Measurements from ENCODE around the gene SMAD6. TPM values are rescaled to one million over a fixed set of nuclear protein-coding genes. Genes with fewer than 3 reads are reported as not detected.

SMAD6 gene
- total RNA-seq, 1 donor from 2014 or later = 14.1 TPM

DNA sequence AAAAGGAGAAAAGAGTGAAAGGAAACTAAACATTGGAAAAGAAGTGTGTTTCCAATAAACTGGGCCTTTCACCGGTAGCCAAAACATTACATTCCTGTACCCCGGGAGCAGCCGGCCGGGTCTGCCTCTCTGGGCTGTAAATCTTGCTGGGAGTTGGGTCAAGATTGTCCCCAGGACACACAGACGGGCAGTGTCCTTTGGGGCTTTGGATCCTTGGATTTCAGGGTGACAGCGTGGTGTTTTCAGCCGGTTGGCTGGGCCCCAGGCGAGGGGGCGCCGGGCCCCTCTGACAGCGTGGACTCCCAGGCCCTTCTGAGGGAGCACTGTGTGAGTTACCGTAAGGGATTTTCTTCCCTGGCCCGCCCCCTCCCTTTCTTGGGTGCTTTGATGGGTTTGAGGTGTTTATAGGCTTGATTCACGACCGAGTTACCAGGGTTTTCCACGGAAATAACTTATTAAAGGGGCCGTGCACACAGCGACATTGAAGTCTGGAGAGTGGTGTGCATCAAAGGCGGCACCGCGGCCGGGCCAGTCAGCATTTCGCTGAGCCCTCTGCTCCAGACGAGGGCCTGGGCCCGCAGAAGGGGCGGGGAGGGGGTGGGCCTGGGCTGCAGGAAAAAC, 27.4 kb downstream of the SMAD6 start:
- intact Hi-C loops (cut with DNase I) = no loop called here
- no peak for DNase-seq
- ATAC-seq (ENCODE audit: poor library complexity) = peak; percentile 28

DNA sequence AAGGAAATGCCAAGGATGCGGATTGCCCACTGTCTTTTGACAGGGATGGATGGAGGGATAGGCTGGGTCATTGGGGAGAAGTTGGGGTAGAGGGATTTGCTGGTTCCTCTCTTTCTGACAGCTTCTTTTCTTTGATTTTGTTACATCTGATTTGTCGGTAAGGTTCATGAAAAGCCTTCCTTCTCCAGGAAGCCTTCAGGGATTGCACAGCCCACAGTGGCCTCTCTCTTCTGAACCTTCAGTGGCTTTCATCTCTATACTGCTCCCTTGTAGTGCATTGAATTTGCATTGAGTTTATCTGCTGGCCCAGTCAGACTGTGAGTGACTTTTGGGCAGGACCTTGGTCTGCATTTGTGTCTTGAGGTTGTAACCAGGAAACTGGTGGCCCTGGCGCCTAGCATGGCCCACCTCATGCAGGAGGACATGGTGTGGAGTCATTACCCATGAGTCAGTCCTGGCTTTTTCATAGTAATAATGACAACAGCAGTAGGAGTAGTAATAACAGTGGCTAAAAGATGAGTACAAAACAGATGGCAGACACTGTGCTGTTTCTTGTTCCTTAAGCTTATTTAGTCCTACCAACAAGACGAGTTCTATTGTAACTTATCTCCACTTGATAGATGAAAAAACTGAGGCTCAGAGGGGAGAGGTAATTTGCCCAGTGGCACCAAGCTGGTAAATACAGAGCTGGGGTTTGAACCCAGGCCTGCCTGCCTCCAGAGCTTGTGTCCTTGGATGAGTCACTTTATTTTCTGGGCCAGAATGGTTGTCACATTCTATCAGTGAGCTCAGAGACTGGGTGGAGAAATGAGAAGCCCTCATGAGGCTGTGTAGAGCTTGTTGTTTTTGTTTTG, 28.4 kb downstream of the SMAD6 start:
- ATAC-seq (ENCODE audit: poor library complexity) (no peak), DNase-seq (no peak)
- intact Hi-C loops (cut with DNase I) = no loop called here

DNA sequence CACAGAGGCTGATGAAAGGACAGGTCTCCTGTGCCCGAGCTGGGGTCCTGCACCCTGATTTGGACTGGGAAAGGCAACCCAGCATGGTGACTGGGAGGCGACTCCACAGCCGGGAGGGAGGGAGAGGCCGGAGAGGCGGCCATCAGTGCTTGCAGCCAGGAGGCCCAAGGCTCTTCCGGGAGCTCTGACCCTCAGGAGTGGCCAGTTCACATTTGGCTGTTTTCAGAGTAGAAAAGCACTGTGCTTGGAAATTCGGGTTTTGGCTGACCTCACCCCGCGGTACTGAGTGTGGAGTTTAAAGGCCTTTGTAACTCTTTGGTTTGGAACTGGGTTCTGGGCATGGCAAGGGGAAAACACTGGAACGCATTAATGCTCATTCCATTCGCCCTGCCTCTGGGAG, 31.9 kb downstream of the SMAD6 start:
- intact Hi-C loops (cut with DNase I) = no loop called here
- ATAC-seq (ENCODE audit: poor library complexity) = peak; percentile 13
- DNase-seq = peak; percentile 60

DNA sequence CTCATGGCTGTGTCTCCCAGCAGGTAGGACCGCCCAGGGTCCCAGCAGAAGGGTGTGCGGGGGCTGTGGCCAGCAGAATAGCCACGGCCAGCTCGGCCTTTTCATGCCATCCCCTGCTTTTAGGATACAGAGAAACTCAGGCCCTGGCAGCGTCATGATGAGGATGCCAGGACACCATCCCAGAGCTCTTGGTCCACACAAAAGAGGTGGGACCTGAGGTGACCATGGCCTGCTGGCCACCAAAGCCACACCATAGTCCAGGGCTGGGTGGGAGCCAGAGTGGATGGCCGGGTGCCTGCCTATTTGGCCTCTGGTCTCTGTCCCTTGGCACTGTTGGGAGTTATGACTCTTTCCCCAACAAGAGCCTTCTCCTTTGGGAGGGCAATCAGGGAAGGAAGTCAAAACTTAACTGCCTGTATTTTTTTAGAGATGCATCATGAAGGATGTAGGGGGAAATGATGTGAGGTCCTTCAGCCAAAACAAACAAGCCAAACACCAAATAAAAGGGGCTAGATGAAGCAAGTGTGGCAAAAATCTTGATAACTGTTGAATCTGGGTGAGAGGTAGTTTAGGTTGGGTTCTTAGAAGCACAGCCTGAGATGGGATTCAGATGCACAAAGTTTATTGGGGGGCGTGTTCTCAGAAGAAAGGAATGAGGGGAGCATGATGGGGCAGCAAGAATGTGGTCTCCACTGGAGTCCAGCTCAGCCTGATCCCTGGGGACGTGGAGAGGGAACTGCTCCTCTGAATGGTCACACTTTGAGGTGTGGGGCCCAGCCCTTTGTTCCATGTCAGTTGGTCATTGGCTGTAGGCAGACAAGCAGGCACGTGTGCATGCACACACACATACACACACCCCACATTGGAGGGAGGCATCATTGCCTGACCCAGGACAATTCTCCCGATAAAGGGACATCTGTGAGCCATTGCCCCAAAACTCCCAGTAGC, 33.2 kb downstream of the SMAD6 start:
- no peak for DNase-seq
- intact Hi-C loops (cut with DNase I) = no loop called here
- peak; percentile 46 for ATAC-seq (ENCODE audit: poor library complexity)

DNA sequence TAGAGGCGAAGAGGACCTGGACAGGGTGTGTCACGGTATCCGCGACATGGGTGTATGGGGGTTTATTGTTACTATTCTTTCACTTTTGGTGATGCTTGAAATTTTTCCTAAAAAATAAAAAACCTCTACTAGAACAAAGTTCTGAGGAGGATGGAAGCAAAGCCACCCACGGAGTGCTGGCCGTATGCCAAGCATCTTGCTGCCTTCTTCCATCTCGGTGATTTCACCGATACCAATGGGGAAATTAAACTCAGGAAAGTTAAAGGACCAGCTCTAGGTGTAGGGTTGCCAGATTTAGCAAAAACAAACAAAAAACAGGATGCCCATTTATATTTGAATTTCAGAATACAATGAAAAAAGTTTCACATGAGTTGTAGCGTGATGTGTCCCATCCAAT, 33.9 kb downstream of the SMAD6 start:
- DNase-seq (peak; percentile 56), ATAC-seq (ENCODE audit: poor library complexity) (no peak)
- intact Hi-C loops (cut with DNase I) = no loop called here

DNA sequence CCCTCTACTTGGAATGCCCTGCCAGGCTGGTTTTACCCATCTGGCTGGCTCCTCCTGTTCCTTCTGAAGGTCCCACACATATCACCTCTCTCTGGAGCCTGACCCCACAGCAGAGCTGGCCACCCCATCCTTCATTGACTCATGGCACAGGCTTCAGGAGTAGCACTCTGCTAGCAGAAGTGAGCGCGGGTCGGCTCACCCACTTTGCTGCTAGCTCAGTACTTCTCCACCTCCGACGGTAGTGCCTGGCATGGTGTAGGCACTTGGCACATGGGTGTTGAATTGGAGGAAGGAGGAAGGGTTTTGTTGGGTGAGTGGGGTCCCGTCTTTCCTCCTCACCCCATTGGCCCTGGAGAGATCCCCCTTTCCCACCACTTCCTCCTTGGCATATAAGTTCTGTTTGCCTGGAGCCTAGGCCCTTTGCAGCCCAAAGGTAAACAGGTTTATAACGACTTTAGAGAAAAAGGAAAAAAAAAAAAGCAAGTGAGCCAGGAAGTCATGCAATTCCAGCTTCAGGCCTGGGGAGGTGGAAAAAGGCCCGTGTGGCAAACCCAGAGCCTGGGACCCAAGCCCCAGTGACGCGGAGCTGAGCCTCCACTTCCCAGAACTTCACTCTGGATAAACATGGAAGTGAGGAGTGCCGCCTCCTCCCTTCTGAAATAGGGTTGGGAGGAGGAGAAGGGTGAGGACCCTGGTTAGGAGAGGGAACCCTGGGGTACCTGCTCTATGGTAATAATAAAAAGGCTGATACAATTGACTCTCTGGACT, 35.4 kb downstream of the SMAD6 start:
- intact Hi-C loops (cut with DNase I) = no loop called here
- no peak for ATAC-seq (ENCODE audit: poor library complexity)
- DNase-seq = no peak

DNA sequence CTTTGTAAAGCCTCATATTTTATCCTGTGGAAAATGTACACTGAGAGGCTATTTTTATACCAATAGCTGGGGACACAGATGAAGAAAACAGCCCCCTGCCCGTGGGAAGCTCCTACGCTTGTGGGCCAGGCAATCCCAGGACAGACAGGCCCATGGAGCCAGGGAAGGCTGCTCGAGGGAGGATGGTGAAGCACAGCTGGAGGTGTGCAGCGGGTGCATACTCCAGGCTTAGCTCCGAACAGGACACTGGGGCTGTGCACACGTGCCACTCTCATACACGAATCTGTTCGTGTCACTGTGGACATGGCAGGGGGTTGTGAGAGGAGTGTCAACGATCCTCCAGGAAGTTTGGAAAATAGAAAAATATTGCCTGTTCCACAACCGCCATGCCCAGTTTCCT, 36.1 kb downstream of the SMAD6 start:
- intact Hi-C loops (cut with DNase I) = no loop called here
- DNase-seq (no peak), ATAC-seq (ENCODE audit: poor library complexity) (no peak)

DNA sequence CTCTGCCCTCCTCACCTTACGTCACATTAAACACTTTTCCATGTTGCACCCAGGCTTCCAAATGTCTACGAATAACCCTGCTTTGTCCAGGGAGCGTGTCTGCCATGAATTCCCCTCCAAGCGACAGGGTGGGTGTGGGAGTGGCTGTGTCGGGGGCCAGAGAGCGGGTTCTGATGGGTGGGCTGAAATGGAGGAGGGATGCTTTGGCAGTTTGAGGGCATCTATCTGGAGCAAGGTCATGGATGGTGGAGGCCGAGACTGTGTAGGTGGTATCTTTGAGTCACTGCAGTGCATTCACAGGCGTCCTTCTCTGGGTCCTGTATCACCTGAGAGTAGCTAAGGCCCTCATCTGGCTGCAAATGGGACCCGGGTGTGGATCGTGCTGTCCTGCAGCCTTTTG, 36.6 kb downstream of the SMAD6 start:
- ATAC-seq (ENCODE audit: poor library complexity) (no peak), DNase-seq (no peak)
- intact Hi-C loops (cut with DNase I) = no loop called here

DNA sequence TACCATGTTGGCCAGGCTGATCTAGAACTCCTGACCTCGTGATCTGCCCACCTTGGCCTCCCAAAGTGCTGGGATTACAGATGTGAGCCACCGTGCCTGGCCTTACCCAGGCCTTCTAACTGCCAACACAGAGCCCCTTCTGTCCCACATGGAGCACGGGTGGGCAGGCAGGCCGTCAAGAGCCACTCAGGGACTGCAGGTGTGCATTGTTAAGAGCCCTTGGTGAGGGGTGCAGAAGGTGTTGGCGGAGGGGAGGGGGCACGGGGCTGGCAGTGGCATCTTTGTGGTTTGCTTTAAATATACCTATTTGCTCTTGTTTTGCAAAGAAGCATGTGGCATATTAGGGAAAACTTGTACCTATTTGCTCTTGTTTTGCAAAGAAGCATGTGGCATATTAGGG, 37.3 kb downstream of the SMAD6 start:
- no peak for DNase-seq
- no peak for ATAC-seq (ENCODE audit: poor library complexity)
- intact Hi-C loops (cut with DNase I) = no loop called here

DNA sequence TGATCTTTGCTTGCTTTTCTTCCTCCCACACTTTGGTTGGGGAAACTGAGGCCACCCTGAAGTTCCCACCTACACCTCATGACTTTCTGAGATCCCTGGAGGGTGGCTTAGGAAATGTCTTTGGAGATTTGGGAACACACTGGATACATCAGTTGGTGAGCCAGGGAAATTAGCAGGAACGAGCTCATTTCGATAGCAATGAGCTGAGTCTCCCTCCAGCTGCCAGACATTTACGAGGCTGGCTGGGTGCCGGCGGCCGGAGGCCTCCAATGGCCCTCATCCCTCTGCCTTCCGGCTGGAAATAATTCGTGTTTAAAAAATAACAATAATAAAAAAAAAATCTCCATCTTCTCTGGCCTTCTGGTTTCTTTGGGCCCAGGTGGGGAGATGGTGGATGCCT, 38.8 kb downstream of the SMAD6 start:
- DNase-seq (peak; percentile 79), ATAC-seq (ENCODE audit: poor library complexity) (peak; percentile 47)
- intact Hi-C loops (cut with DNase I) = no loop called here

DNA sequence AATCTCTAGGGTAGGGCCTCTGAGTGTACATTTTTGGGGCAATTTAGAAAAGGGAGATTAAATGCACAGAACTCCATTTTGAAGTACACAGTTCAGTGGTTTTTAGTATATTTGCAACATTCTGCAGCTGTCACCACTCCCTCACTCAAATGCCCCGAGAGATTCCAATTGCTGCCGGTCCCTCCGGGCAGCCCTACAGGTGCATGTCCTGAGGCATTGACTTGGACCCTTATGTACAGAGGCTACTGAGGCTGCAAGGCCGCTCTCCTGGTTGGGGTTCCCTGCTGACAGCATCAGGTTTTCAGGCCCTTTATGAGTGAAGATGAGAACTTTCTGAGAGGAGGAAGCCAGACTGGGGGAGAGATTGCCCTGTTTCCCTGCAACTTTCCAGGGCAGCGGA, 39.6 kb downstream of the SMAD6 start:
- DNase-seq = no peak
- intact Hi-C loops (cut with DNase I) = no loop called here

DNA sequence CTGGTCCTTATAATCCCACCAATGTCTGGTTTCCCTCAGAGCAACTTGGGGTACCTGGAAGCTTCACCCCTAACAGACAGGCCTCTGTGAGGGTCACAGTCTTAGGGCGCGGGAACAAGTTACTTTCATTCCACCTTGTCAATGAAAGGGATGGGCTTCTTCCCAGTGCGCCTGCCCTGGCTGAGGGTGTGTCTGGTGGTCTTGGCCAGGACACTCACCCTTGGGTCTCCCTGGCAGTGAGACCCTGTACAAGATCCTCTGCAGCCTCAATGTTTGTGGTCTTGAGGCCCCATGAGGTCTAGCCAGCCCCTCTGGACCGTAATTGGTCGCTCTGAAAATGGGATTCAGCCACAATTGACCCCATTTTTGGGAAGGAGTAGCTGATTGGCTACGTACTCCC, 40.2 kb downstream of the SMAD6 start:
- DNase-seq (no peak), ATAC-seq (ENCODE audit: poor library complexity) (no peak)
- intact Hi-C loops (cut with DNase I) = no loop called here

More for the DNA sequence above, 39.6 kb downstream of the SMAD6 start:
- ATAC-seq (ENCODE audit: poor library complexity) = no peak

DNA sequence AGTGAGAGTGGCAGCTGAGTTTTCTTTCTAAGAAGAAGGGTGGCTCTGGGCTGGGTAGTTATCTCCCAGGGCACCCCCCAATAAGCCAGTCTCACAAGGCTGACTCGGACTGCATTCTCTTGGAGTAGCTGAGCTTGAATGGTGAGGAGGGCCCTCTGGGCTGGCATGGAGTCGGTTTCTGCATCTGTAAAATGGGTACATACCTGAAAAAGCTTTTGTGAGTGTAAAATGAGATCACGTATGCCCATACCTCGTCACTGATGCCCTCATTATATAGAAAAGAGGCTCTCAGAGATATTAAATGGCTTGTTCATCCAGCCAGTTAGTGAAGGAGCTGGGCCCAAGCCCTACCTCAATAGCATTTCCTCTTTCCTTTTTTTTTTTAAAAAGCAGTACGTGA, 41.2 kb downstream of the SMAD6 start:
- no peak for DNase-seq
- intact Hi-C loops (cut with DNase I) = no loop called here
- ATAC-seq (ENCODE audit: poor library complexity) = no peak

DNA sequence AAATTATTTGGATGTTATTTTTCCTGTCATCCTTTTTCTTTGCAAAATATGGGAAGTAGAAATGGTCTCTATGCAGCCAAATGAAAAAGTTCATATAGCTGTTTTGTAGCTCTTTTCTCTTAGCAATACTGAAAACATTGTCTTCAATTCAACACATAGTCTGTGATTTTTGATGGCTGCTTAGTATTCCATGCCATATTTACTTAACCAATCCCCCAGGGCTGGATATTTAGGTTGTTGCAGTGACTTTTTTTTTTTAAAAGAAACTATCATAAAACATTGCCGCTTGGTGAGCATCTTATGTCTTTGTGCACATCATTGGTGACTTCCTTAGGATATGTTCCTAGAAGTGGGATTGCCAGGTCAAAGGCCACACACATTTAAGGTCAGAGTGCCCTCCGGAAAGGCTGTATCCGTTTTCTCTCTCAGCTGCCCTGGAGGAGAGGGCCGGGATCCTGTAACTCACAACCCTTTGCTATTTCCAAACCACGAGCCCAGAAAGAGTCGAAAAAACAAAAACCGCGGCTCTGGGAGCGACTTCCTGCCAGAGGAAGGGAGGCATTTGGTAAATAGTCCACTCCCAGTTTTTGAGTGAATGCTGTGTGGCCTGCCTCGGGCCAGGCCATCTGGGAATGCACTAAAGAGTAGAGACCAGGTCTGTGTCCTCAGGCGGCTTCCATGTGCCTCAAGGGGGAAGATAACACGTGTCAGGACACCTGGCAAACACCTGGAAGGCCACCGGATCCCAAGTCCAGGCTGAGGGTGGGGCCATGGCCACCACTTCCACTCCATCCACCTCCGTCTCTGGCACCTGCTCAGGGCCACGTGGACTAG, 41.9 kb downstream of the SMAD6 start:
- ATAC-seq (ENCODE audit: poor library complexity) = peak; percentile 34
- intact Hi-C loops (cut with DNase I) = no loop called here
- DNase-seq = peak; percentile 49

DNA sequence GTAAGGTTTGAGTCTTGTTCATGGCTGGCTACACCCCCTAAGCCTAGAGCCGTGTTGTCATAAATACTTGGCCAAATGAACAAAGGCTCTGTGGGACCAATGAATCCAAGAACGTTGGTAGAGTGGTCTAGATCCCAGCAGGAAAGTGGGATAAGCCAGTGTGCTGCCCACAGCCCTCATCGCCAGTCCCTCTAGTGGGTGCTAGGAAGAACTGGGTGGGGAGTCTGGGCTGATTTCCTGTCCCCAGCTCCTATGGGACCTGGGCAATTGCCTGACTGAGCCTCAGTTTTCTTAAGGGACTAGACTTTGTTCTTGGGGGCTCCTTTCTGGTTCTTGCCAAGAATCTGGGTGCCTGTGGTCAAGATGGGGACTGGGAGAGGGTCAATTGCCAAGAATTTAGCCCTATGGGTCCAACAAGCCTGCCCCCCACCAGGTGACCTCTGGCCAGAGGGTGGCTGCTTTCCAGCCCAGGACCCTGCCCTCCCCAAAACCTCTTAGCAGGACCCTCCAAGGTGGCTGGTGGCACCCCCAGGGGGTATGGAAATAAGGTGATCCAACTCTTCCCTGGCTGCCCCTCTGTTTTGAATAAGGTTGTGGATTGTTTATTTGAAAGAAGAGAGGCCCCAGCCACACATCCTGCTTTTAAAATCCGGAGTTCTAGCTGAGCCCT, 42.7 kb downstream of the SMAD6 start:
- ATAC-seq (ENCODE audit: poor library complexity) (no peak), DNase-seq (no peak)
- intact Hi-C loops (cut with DNase I) = no loop called here

DNA sequence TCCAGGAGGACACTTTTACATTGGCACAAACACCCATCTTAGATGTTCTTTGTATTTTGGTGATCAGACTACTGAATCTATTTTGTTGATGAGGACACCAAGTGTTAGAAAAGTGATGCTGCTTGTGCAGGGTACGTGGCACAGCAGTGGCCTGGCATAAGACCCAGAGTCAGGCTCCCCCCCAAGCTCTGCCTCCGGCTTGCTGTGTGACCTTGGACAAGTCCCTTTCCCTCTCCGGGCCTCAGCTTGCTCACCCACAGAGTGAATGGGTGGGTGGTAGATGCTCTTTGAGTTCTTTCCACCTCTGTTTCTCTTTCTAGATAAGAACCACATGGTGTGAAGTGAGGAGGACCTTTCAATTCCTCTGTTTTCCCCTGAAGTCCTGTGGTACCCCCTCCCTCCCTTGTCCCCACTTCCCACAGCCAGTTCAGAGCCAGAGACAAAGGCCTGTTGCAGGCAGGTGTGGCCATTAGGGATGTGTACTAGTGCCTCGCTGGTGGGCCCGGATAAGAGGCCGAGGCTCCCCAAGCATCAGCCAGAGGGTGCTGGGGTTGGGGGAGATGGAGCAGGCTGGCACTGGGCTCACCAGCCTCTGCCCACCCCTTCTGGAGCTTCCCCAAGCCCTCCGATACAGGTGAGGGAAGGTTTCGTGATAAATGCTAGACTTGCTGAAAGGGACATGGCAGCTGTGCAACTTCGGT, 43.6 kb downstream of the SMAD6 start:
- intact Hi-C loops (cut with DNase I) = no loop called here
- DNase-seq = no peak
- ATAC-seq (ENCODE audit: poor library complexity) = no peak

DNA sequence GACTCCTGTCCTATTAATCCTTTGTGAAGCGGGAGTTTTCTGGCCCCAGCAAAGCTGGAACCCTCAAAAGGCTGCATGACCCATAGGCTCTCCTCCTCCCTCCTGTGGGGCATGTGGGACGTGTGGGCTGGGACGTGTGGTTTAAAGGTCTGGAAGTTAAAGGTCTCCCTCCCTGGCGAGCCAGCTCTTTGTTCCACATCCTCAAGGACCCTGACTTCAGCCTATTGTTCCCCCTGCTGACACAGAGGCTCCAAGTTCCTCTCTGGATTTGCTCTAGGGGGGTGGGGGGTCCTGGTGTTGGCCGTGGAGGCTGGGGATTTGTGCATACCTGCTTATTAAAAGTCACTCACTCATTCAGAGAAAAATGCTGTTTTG, 44.2 kb downstream of the SMAD6 start:
- intact Hi-C loops (cut with DNase I) = no loop called here
- no peak for ATAC-seq (ENCODE audit: poor library complexity)
- no peak for DNase-seq
